SK-N-MC (cell line): ENCODE measurements around the gene ZNF587B.

ENCODE experiments used
- EZH2 ChIP-seq: fragments of 200-600 bp; sonication (generic); IDR thresholded peaks from one replicate; pipeline ENCODE4 v1.6.1; 2017; ENCODE audit warnings: antibody characterized with exemption
- FOXP2 ChIP-seq: optimal IDR thresholded peaks from 2 replicates; pipeline ENCODE3; 2011; ENCODE audit warnings: mild to moderate bottlenecking, moderate library complexity; ENCODE audit not compliant: insufficient read depth; ENCODE audit errors: extremely low read length, control extremely low read depth
- POLR2AphosphoS5 ChIP-seq: IDR thresholded peaks from 2 replicates; pipeline ENCODE4 v1.6.1; 2012; ENCODE audit warnings: mild to moderate bottlenecking, low read depth, low read length, borderline replicate concordance

- TF ChIP-seq POLR2AphosphoS5 (no peak), EZH2 (no peak), FOXP2 (no peak)
Observed at GRCh38 chr19:57830071-57830602, at the start of gene ZNF587B.
